RWPE1 (cell line): Measurements from ENCODE around the gene TRIM22.
A peak's percentile ranks its signal among the peaks of the same experiment; 100 is the strongest.
"Not testable (repeated sequence)": the region's sequence is repeated elsewhere in the genome, so short reads cannot be mapped to it uniquely, and the experiment has no call there.

Experiments
- CTCF ChIA-PET: fragments of 350-600 bp; sonication (Branson Sonifier 250); formaldehyde crosslinking; extraction: SDS; loops from one replicate; lab custom pipeline; 2021; lab: Yijun Ruan, JAX
- POLR2A ChIA-PET: fragments of 400-600 bp; formaldehyde crosslinking; extraction: SDS; loops from one replicate; lab custom pipeline; 2020; ENCODE audit warnings: antibody characterized with exemption; ENCODE audit not compliant: low non-redundant PET; lab: Yijun Ruan, JAX
- DNase-seq: peaks from one replicate; pipeline ENCODE4 v3.0.0; 2012; ENCODE audit warnings: low spot score
- H3K27ac ChIP-seq: fragments of 450-650 bp; 2 replicates; pipeline ENCODE4 v1.5.1; 2017
- CTCF ChIP-seq: fragments of 450-650 bp; conservative IDR thresholded peaks from 2 replicates; pipeline ENCODE4 v1.5.1; 2017; ENCODE audit warnings: low read depth, mild to moderate bottlenecking

Gene TRIM22

GRCh38 chr11:5689551-5689983, at the start of gene TRIM22:
Gene TRIM22 (plus strand): TSS chr11:5689790. CDS start chr11:5696233, 6,443 bp downstream.
- H3K27ac ChIP-seq: no peak within 1 kb of the TSS
- DNase-seq: peak; percentile 26
- TF ChIP-seq CTCF: no peak
- ChIA-PET POLR2A (no interaction called here), CTCF (interaction anchor here (0.5 kb wide), 1 partner anchor 82 kb away, joined by 4 read pairs; no protein-coding TSS in a partner anchor)

GRCh38 chr11:5639953-5640352, 49.6 kb upstream of the TRIM22 start:
- ChIA-PET CTCF (no interaction called here), POLR2A (no interaction called here)
- H3K27ac ChIP-seq: no peak overlapping the region
- no peak for TF ChIP-seq CTCF
- no peak for DNase-seq

- no peak for TF ChIP-seq CTCF
- ChIA-PET CTCF (no interaction called here), POLR2A (no interaction called here)
- no peak for DNase-seq
- no peak overlapping the region for H3K27ac ChIP-seq
Observed at GRCh38 chr11:5643585-5643984, 46.0 kb upstream of the TRIM22 start.

GRCh38 chr11:5646139-5646538, 43.5 kb upstream of the TRIM22 start:
- TF ChIP-seq CTCF: no peak
- POLR2A ChIA-PET: no interaction called here

GRCh38 chr11:5655474-5655873, 34.1 kb upstream of the TRIM22 start:
- no peak for TF ChIP-seq CTCF
- CTCF ChIA-PET: no interaction called here
- H3K27ac ChIP-seq: no peak overlapping the region
- POLR2A ChIA-PET: no interaction called here
- no peak for DNase-seq

More at GRCh38 chr11:5646139-5646538, 43.5 kb upstream of the TRIM22 start:
- CTCF ChIA-PET: no interaction called here
- no peak for DNase-seq
- no peak overlapping the region for H3K27ac ChIP-seq

GRCh38 chr11:5656956-5657355, 32.6 kb upstream of the TRIM22 start:
- DNase-seq, H3K27ac ChIP-seq, CTCF ChIA-PET, POLR2A ChIA-PET: not testable (repeated sequence)

GRCh38 chr11:5658318-5658717, 31.3 kb upstream of the TRIM22 start:
- no peak overlapping the region for H3K27ac ChIP-seq
- no peak for DNase-seq
- ChIA-PET POLR2A (no interaction called here), CTCF (no interaction called here)
- TF ChIP-seq CTCF: no peak
